K562 (cell line): Measurements from ENCODE around the gene ZNF865. TPM values are rescaled to one million over a fixed set of nuclear protein-coding genes. Genes with fewer than 3 reads are reported as not detected.
A peak's percentile ranks its signal among the peaks of the same experiment; 100 is the strongest.

Experiments used
- BCOR ChIP-seq: fragments of 450-650 bp; IDR thresholded peaks from 2 replicates; pipeline ENCODE4 v1.6.1; 2016
- BRD9 ChIP-seq: fragments of 450-650 bp; IDR thresholded peaks from 2 replicates; pipeline ENCODE4 v1.6.1; 2018; ENCODE audit warnings: low read depth; ENCODE audit not compliant: partially characterized antibody
- EHMT2 ChIP-seq: fragments of 450-650 bp; IDR thresholded peaks from 2 replicates; pipeline ENCODE4 v1.6.1; 2018; ENCODE audit warnings: antibody characterized with exemption
- ETV1 ChIP-seq: fragments of 450-650 bp; conservative IDR thresholded peaks from 2 replicates; pipeline ENCODE4 v1.6.1; 2016; ENCODE audit warnings: missing genetic modification characterization, control low read depth, low read depth, missing compliant biosample characterization
- ETV5 ChIP-seq: sonication (generic); formaldehyde crosslinking; IDR thresholded peaks from 2 replicates; pipeline ENCODE4 v1.4.0; 2020; ENCODE audit warnings: low read depth, mild to moderate bottlenecking, missing genetic modification reagents
- ETV6 ChIP-seq, 3 experiments: fragments of 150-350 bp in 1 of 3; sonication (generic) in 1 of 3; formaldehyde crosslinking in 1 of 3; IDR thresholded peaks; 2 replicates each; pipeline versions ENCODE4 v1.6.1 to v1.8.0; 2014 to 2022; ENCODE audit warnings: borderline replicate concordance in 2 of 3, low read depth in 2 of 3, antibody characterized with exemption in 1 of 3, low read length in 1 of 3, mild to moderate bottlenecking in 1 of 3, missing genetic modification reagents in 1 of 3
- FOXJ3 ChIP-seq: sonication (generic); formaldehyde crosslinking; IDR thresholded peaks from 2 replicates; pipeline ENCODE4 v1.4.0; 2020; ENCODE audit warnings: mild to moderate bottlenecking, missing genetic modification reagents
- HMG20B ChIP-seq: fragments of 250-450 bp; sonication (Bioruptor Pico); IDR thresholded peaks from 2 replicates; pipeline ENCODE4 v1.5.0; 2021; ENCODE audit warnings: mild to moderate bottlenecking
- ILF3 ChIP-seq: fragments of 450-650 bp; IDR thresholded peaks from 2 replicates; pipeline ENCODE4 v1.6.1; 2018; ENCODE audit warnings: antibody characterized with exemption, mild to moderate bottlenecking, moderate library complexity, borderline replicate concordance
- PURB ChIP-seq: sonication (generic); formaldehyde crosslinking; IDR thresholded peaks from 2 replicates; pipeline ENCODE4 v1.9.0; 2021; ENCODE audit warnings: low read depth, mild to moderate bottlenecking, missing genetic modification reagents
- SRF ChIP-seq, 2 experiments: fragments of 250-450, 450-650 bp in 1 of 2; sonication (Bioruptor Pico) in 1 of 2; sonication (generic) in 1 of 2; formaldehyde crosslinking; IDR thresholded peaks; 2 replicates each; pipeline versions ENCODE4 v1.5.0 to v1.5.1; 2020 to 2022; ENCODE audit warnings: mild to moderate bottlenecking in 1 of 2, missing genetic modification reagents in 1 of 2
- TFAM ChIP-seq: fragments of 250-450 bp; sonication (Bioruptor Pico); conservative IDR thresholded peaks from 2 replicates; pipeline ENCODE4 v1.5.0; 2021; ENCODE audit warnings: mild to moderate bottlenecking, moderate library complexity
- ZNF263 ChIP-seq: sonication (generic); formaldehyde crosslinking; IDR thresholded peaks from 2 replicates; pipeline ENCODE4 v1.8.0; 2022; ENCODE audit warnings: mild to moderate bottlenecking, missing genetic modification reagents, borderline replicate concordance
- ZNF695 ChIP-seq: fragments of 450-650 bp; formaldehyde crosslinking; IDR thresholded peaks from 2 replicates; pipeline ENCODE4 v1.4.0; 2020; ENCODE audit warnings: mild to moderate bottlenecking, moderate library complexity
- polyA plus RNA-seq, 8 experiments: library from polyadenylated mRNA; depleted of rRNA in 4 of 8; stranded (reverse) in 5 of 8; unstranded in 3 of 8; fragments of >200 nt; fragmentation: Nextera tagmentation in 2 of 8; fragmentation: Illumina TruSeq in 1 of 8; extraction: Ambion mirVana in 2 of 8; extraction: Trizol in 1 of 8; gene quantifications; 2 replicates each; pipeline versions ENCODE4 v1.2.1 to v1.2.3, GENCODE V29; 2011 to 2014; ENCODE audit warnings: inconsistent platforms in 1 of 8, missing spikeins in 1 of 8
- total RNA-seq, 7 experiments: library from RNA; depleted of rRNA in 6 of 7; stranded (reverse); fragments of >200 nt in 6 of 7; fragmentation: Illumina TruSeq in 2 of 7; extraction: Trizol in 2 of 7; gene quantifications; 2 replicates each; pipeline versions ENCODE4 v1.2.1 to v1.2.3, GENCODE V29; 2011 to 2021; ENCODE audit warnings: low replicate concordance in 1 of 7
- TF ChIP-seq, protein P1 (sequence below): fragments of 450-650 bp; IDR thresholded peaks from 2 replicates; pipeline ENCODE4 v1.6.1; 2016; ENCODE audit warnings: low read depth, mild to moderate bottlenecking, moderate library complexity
- TF ChIP-seq, protein P2 (sequence below): fragments of 450-650 bp; IDR thresholded peaks from 2 replicates; pipeline ENCODE4 v1.6.1; 2016; ENCODE audit warnings: missing biosample characterization, missing genetic modification characterization
- TF ChIP-seq, protein P3 (sequence below): sonication (generic); formaldehyde crosslinking; IDR thresholded peaks from 2 replicates; pipeline ENCODE4 v1.8.1; 2023; ENCODE audit warnings: mild to moderate bottlenecking, missing genetic modification reagents, moderate library complexity
- TF ChIP-seq, protein P4 (sequence below), 2 experiments: fragments of 200-800 bp in 1 of 2; sonication (Bioruptor generic) in 1 of 2; sonication (generic) in 1 of 2; formaldehyde crosslinking in 1 of 2; IDR thresholded peaks in 1 of 2; conservative IDR thresholded peaks in 1 of 2; 2 replicates each; pipeline versions ENCODE4 v1.5.0 to v1.6.1; 2016 to 2020; ENCODE audit warnings: missing compliant biosample characterization in 1 of 2, missing genetic modification characterization in 1 of 2, missing genetic modification reagents in 1 of 2
- TF ChIP-seq, protein P5 (sequence below): fragments of 200-800 bp; sonication (Bioruptor generic); IDR thresholded peaks from 2 replicates; pipeline ENCODE4 v1.6.1; 2017; ENCODE audit warnings: missing genetic modification characterization, missing compliant biosample characterization
- TF ChIP-seq, protein P6 (sequence below): fragments of 250-450 bp; sonication (Bioruptor Pico); IDR thresholded peaks from 2 replicates; pipeline ENCODE4 v1.6.1; 2021; ENCODE audit warnings: mild to moderate bottlenecking

ZNF865 gene
- total and polyA plus RNA-seq, 9 of the 15 experiments (the other 6 are each of a cell fraction or from before 2014, with no cell fraction given) = 0.40 to 18.8 (median 1.6) TPM; not detected in 2

DNA sequence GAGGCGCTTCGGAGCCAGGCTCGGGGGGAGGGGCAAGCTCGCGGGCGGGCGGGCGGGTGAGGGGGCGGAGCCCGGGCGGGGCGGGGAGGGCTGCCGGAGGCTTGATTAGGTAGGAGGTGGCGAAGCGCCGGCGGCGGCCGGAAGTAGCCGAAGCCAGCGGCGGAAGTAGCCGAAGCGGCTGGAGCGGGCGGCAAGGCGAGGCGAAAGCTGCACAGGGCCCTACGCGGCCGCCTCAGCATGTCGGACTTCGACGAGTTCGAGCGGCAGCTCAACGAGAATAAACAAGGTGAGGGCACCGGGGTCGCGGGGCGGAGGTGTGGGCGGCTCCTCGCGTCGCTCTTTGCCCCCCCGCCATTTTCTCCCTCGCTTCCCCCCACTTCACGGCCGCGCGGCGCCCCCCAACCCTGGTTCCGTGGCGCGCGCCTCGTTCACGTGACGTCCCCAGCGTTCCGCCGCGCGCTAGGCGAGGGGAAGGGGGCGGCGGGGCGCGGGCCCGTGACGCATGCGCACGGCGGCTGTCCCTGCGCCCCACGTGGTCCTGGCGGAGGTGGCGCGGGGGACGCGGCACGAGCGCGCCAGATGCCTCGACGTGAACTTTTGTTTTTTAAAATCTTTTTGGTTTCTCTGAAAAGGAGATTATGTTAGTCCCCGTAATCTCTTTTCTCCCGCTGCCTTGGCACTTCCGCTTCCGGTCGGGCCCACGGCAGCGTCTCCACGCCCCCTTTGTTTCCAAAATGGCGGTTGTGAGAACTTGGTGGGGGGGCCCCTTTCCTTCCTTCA, 49.6 kb downstream of the ZNF865 start, which contains the start of gene U2AF2 (continued):
- no peak for TF ChIP-seq ETV6 (IDR thresholded peaks at IDR 0.05; ENCODE audit: borderline replicate concordance in 1 of 2, low read depth in 2 of 2, low read length in 1 of 2)
- no peak for TF ChIP-seq ETV6 (CRISPR knock-in tag; IDR thresholded peaks at IDR 0.05; ENCODE audit: borderline replicate concordance)
- no peak for TF ChIP-seq TFAM (CRISPR knock-in tag)
- no peak for TF ChIP-seq EHMT2
- TF ChIP-seq HMG20B (CRISPR knock-in tag) = no peak
- TF ChIP-seq, protein P1, sequence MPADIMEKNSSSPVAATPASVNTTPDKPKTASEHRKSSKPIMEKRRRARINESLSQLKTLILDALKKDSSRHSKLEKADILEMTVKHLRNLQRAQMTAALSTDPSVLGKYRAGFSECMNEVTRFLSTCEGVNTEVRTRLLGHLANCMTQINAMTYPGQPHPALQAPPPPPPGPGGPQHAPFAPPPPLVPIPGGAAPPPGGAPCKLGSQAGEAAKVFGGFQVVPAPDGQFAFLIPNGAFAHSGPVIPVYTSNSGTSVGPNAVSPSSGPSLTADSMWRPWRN = no peak
- TF ChIP-seq, protein P2, sequence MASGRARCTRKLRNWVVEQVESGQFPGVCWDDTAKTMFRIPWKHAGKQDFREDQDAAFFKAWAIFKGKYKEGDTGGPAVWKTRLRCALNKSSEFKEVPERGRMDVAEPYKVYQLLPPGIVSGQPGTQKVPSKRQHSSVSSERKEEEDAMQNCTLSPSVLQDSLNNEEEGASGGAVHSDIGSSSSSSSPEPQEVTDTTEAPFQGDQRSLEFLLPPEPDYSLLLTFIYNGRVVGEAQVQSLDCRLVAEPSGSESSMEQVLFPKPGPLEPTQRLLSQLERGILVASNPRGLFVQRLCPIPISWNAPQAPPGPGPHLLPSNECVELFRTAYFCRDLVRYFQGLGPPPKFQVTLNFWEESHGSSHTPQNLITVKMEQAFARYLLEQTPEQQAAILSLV (tag) = no peak
- peak in 1 of 2 experiments; percentile 41; a peak in 1 of 4 replicates for TF ChIP-seq SRF (CRISPR knock-in tag; IDR thresholded peaks at IDR 0.05)
- peak; percentile 56; the same call in 1 of the 2 replicates for TF ChIP-seq ETV5
- no peak for TF ChIP-seq PURB (CRISPR knock-in tag)
- TF ChIP-seq, protein P3, sequence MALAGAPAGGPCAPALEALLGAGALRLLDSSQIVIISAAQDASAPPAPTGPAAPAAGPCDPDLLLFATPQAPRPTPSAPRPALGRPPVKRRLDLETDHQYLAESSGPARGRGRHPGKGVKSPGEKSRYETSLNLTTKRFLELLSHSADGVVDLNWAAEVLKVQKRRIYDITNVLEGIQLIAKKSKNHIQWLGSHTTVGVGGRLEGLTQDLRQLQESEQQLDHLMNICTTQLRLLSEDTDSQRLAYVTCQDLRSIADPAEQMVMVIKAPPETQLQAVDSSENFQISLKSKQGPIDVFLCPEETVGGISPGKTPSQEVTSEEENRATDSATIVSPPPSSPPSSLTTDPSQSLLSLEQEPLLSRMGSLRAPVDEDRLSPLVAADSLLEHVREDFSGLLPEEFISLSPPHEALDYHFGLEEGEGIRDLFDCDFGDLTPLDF (CRISPR knock-in tag) = no peak
- TF ChIP-seq, protein P4, sequence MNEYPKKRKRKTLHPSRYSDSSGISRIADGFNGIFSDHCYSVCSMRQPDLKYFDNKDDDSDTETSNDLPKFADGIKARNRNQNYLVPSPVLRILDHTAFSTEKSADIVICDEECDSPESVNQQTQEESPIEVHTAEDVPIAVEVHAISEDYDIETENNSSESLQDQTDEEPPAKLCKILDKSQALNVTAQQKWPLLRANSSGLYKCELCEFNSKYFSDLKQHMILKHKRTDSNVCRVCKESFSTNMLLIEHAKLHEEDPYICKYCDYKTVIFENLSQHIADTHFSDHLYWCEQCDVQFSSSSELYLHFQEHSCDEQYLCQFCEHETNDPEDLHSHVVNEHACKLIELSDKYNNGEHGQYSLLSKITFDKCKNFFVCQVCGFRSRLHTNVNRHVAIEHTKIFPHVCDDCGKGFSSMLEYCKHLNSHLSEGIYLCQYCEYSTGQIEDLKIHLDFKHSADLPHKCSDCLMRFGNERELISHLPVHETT (CRISPR knock-in tag; conservative IDR thresholded peaks at IDR 0.05 in 1 of 2, IDR thresholded peaks at IDR 0.05 in 1 of 2) = peak in 1 of 2 experiments; percentile 77; a peak in 2 of 4 replicates
- peak; percentile 62 for TF ChIP-seq ETV1 (tag)
- no peak for TF ChIP-seq BCOR
- TF ChIP-seq ILF3 = no peak
- no peak for TF ChIP-seq FOXJ3 (CRISPR knock-in tag)
- TF ChIP-seq, protein P5, sequence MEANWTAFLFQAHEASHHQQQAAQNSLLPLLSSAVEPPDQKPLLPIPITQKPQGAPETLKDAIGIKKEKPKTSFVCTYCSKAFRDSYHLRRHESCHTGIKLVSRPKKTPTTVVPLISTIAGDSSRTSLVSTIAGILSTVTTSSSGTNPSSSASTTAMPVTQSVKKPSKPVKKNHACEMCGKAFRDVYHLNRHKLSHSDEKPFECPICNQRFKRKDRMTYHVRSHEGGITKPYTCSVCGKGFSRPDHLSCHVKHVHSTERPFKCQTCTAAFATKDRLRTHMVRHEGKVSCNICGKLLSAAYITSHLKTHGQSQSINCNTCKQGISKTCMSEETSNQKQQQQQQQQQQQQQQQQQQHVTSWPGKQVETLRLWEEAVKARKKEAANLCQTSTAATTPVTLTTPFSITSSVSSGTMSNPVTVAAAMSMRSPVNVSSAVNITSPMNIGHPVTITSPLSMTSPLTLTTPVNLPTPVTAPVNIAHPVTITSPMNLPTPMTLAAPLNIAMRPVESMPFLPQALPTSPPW (CRISPR knock-in tag) = peak; percentile 86
- no peak for TF ChIP-seq ZNF695 (CRISPR knock-in tag)
- peak; percentile 62 for TF ChIP-seq ZNF263
- TF ChIP-seq BRD9 = no peak
- TF ChIP-seq, protein P6, sequence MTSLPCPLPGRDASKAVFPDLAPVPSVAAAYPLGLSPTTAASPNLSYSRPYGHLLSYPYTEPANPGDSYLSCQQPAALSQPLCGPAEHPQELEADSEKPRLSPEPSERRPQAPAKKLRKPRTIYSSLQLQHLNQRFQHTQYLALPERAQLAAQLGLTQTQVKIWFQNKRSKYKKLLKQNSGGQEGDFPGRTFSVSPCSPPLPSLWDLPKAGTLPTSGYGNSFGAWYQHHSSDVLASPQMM (CRISPR knock-in tag) = no peak
